OCI-LY7 (cell line): ENCODE data around the gene MYH6. TPM values are rescaled to one million over a fixed set of nuclear protein-coding genes. Genes with fewer than 3 reads are reported as not detected.

Experiments
- BruUV-seq: library from RNA; stranded (reverse); fragments of 400-500 nt; replicated peaks from 2 replicates; lab custom pipeline; 2021; lab: Mats Ljungman, UMichigan
- CTCF ChIA-PET: fragments of 300-600 bp; sonication (Branson Sonifier 250); formaldehyde crosslinking; loops from one replicate; lab custom pipeline; 2022; ENCODE audit warnings: antibody characterized with exemption; ENCODE audit not compliant: unreplicated experiment; lab: Charles Lee
- POLR2A ChIA-PET: fragments of 300-600 bp; sonication (Branson Sonifier 250); formaldehyde crosslinking; loops from one replicate; lab custom pipeline; 2022; ENCODE audit warnings: antibody characterized with exemption; lab: Charles Lee
- DNase-seq: peaks from one replicate; pipeline ENCODE4 v3.0.0-alpha.2; 2015; ENCODE audit warnings: low spot score
- H2AFZ ChIP-seq: fragments of 200-600 bp; sonication (generic), shearing (Covaris generic); 2 replicates; pipeline ENCODE4 v1.6.1; 2014; ENCODE audit warnings: mild to moderate bottlenecking, antibody characterized with exemption, low read length, moderate library complexity
- H3K27ac ChIP-seq: fragments of 200-600 bp; sonication (generic); 2 replicates; pipeline ENCODE4 v1.5.1; 2014; ENCODE audit warnings: mixed run types, low read depth, mild to moderate bottlenecking, moderate library complexity, low read length, inconsistent platforms; ENCODE audit not compliant: poor library complexity, severe bottlenecking
- H3K36me3 ChIP-seq: fragments of 200-600 bp; sonication (generic); 2 replicates; pipeline ENCODE4 v1.6.1; 2014; ENCODE audit warnings: mild to moderate bottlenecking, antibody characterized with exemption, low read length, moderate library complexity, mixed read lengths; ENCODE audit not compliant: insufficient read depth
- H3K4me1 ChIP-seq: fragments of 200-600 bp; sonication (generic); 2 replicates; pipeline ENCODE4 v1.5.1; 2014; ENCODE audit warnings: mild to moderate bottlenecking, low read length; ENCODE audit not compliant: insufficient read depth, poor library complexity, severe bottlenecking
- H3K4me2 ChIP-seq: fragments of 200-600 bp; sonication (generic); 2 replicates; pipeline ENCODE4 v1.6.1; 2014; ENCODE audit warnings: mild to moderate bottlenecking, low read length
- H3K4me3 ChIP-seq: fragments of 200-600 bp; sonication (generic); 2 replicates; pipeline ENCODE4 v1.5.1; 2014; ENCODE audit warnings: mild to moderate bottlenecking, low read depth, low read length; ENCODE audit not compliant: poor library complexity, severe bottlenecking
- H3K79me2 ChIP-seq: fragments of 200-600 bp; sonication (generic); 2 replicates; pipeline ENCODE4 v1.6.1; 2016; ENCODE audit warnings: low read depth, mild to moderate bottlenecking, low read length, moderate library complexity, mixed read lengths; ENCODE audit not compliant: insufficient read depth
- H3K9me2 ChIP-seq: fragments of 200-600 bp; sonication (generic); 2 replicates; pipeline ENCODE4 v1.6.1; 2016; ENCODE audit warnings: mild to moderate bottlenecking, low read length, mixed read lengths; ENCODE audit not compliant: insufficient read depth
- H3K9me3 ChIP-seq: fragments of 200-600 bp; sonication (generic); 2 replicates; pipeline ENCODE4 v1.6.1; 2014; ENCODE audit warnings: mild to moderate bottlenecking, mixed run types, low read length, mixed read lengths
- H4K20me1 ChIP-seq: fragments of 200-600 bp; sonication (generic); 2 replicates; pipeline ENCODE4 v1.6.1; 2014; ENCODE audit warnings: mild to moderate bottlenecking, antibody characterized with exemption, low read length, moderate library complexity, mixed read lengths; ENCODE audit not compliant: insufficient read depth
- EZH2phosphoT487 ChIP-seq: fragments of 200-600 bp; sonication (generic); IDR thresholded peaks from 2 replicates; pipeline ENCODE4 v1.6.1; 2018; ENCODE audit warnings: low read depth, borderline replicate concordance, mild to moderate bottlenecking, mixed run types, antibody characterized with exemption, low read length, moderate library complexity, mixed read lengths
- intact Hi-C: fragments of 100-400 bp; cut with micrococcal nuclease; formaldehyde crosslinking; loops from one replicate; pipeline ENCODE4 v1.10.0; 2022; ENCODE audit not compliant: unreplicated experiment
- total RNA-seq, 2 experiments: library from RNA; depleted of rRNA in 1 of 2; stranded (reverse); fragments of >200 nt in 1 of 2; shearing (Covaris generic) in 1 of 2; gene quantifications; 2 replicates each; pipeline ENCODE4 v1.2.3, GENCODE V29; 2014 to 2022
- TF ChIP-seq, protein P1 (sequence below): fragments of 200-600 bp; sonication (generic); conservative IDR thresholded peaks from 2 replicates; pipeline ENCODE4 v1.5.1; 2014; ENCODE audit warnings: mild to moderate bottlenecking, antibody characterized with exemption, low read length, moderate library complexity, mixed read lengths

MYH6 gene
- total RNA-seq, 2 experiments from 2014 or later = not detected

DNA sequence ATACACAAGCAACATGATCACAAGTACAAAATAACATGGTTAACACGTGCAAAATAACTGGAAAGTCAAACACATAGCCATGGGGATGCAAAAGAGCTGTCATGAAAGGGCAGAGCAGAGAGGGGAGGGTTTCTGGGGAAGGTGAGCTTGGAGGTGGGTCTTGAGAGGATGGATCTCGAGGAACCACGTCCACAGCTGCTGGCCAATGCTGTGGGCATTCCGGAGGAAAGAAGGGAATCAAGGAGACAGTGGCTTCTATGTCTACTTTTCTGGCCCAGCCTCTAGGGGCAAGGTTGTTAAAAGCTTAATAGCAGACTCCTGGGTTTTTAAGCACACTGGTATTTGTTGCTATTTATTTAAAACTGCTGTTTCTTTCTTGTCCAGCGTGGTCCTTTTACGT is 35.8 kb upstream of the MYH6 start:
- CTCF ChIA-PET = no interaction called here
- H4K20me1 ChIP-seq = no peaks in the 10 kb centered on the region
- no peak for DNase-seq
- H3K4me2 ChIP-seq = no peak overlapping the region
- H3K4me3 ChIP-seq = no peak overlapping the region
- no peaks in the 10 kb centered on the region for H3K9me2 ChIP-seq
- H3K9me3 ChIP-seq = no peaks in the 10 kb centered on the region
- H3K79me2 ChIP-seq = no peaks in the 10 kb centered on the region
- no TSS peak for BruUV-seq
- H3K4me1 ChIP-seq = no peaks in the 10 kb centered on the region
- POLR2A ChIA-PET = interaction anchor here (0.6 to 0.8 kb wide), 2 partner anchors 8 to 81 kb away, joined by 3 read pairs; partner anchors contain the start of gene MYH7
- H3K27ac ChIP-seq = no peak overlapping the region
- H2AFZ ChIP-seq = no peak overlapping the region
- intact Hi-C loops = no loop called here
- no peak for TF ChIP-seq EZH2phosphoT487
- TF ChIP-seq, protein P1, sequence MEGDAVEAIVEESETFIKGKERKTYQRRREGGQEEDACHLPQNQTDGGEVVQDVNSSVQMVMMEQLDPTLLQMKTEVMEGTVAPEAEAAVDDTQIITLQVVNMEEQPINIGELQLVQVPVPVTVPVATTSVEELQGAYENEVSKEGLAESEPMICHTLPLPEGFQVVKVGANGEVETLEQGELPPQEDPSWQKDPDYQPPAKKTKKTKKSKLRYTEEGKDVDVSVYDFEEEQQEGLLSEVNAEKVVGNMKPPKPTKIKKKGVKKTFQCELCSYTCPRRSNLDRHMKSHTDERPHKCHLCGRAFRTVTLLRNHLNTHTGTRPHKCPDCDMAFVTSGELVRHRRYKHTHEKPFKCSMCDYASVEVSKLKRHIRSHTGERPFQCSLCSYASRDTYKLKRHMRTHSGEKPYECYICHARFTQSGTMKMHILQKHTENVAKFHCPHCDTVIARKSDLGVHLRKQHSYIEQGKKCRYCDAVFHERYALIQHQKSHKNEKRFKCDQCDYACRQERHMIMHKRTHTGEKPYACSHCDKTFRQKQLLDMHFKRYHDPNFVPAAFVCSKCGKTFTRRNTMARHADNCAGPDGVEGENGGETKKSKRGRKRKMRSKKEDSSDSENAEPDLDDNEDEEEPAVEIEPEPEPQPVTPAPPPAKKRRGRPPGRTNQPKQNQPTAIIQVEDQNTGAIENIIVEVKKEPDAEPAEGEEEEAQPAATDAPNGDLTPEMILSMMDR = no peak
- H3K36me3 ChIP-seq = no peaks in the 10 kb centered on the region

DNA sequence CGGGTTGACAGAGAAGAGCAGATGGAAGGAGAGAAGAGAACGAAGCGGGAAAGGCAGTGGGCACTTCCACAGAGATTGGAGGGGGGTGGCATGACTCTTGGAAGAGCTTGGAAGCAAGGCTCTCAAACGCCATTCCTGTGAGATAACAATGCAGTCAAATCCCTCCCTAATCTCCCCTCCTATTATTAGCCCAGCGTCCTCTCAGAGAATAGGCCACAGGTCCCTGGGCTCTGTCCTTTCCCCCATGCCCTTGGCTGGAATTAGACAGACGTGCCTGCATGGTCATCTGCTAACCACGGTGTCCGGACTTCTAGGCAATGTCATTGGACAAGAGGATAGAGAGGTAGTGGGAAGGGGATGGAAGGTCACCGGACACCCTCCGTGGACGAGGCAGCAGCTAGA is 35.3 kb upstream of the MYH6 start:
- H3K4me2 ChIP-seq = no peak overlapping the region
- no peaks in the 10 kb centered on the region for H4K20me1 ChIP-seq
- no TSS peak for BruUV-seq
- ChIA-PET CTCF (no interaction called here), POLR2A (interaction anchor here (0.6 kb wide), 1 partner anchor 81 kb away, joined by 3 read pairs; no protein-coding TSS in a partner anchor)
- DNase-seq = no peak
- intact Hi-C loops = no loop called here
- H3K36me3 ChIP-seq = no peaks in the 10 kb centered on the region
- no peaks in the 10 kb centered on the region for H3K4me1 ChIP-seq
- H2AFZ ChIP-seq = no peak overlapping the region
- H3K27ac ChIP-seq = no peak overlapping the region
- H3K79me2 ChIP-seq = no peaks in the 10 kb centered on the region
- H3K9me3 ChIP-seq = no peaks in the 10 kb centered on the region
- H3K4me3 ChIP-seq = no peak overlapping the region
- TF ChIP-seq EZH2phosphoT487 = no peak
- TF ChIP-seq, protein P1 = no peak
- H3K9me2 ChIP-seq = no peaks in the 10 kb centered on the region

DNA sequence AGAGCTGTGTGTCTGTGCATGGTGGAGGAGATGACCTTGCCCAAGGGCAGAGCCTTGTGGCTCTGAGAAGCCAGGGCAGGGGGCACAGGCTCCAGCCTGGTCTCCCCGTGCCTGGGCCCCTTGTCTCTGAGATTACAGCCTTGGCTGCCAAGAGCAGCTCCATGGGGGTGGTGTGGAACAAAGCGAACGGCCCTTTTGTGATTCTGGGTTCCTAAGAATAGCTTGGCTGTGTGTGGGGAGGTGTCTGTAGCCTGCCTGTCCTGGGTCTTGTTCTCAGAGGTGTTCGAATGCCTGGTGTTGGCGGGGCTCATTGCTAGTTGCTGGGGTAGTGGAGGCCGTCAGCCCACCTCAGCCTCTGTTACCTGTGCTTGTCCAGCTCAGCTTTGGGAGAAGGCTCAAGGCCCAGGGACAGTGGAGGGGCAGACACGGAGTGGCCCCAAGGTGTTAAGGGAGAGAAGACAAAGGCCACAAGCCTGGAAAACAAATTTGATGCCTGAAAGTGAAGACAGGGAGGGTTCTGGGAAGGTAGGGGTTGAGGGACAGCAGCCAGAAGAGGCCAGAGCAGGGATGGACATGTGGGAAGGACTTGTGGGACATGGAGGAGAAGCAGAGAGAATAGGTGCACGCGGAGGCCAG is 34.8 kb upstream of the MYH6 start:
- TF ChIP-seq, protein P1 = no peak
- TF ChIP-seq EZH2phosphoT487 = no peak
- intact Hi-C loops = no loop called here
- H3K4me3 ChIP-seq = no peak overlapping the region
- no peak overlapping the region for H3K27ac ChIP-seq
- H3K4me1 ChIP-seq = no peaks in the 10 kb centered on the region
- ChIA-PET CTCF (no interaction called here), POLR2A (interaction anchor here (0.6 kb wide), 1 partner anchor 1887 kb away, joined by 3 read pairs; no protein-coding TSS in a partner anchor)
- no peak for DNase-seq
- no peak overlapping the region for H2AFZ ChIP-seq
- BruUV-seq = no TSS peak
- H3K9me2 ChIP-seq = no peaks in the 10 kb centered on the region
- no peak overlapping the region for H3K4me2 ChIP-seq
- no peaks in the 10 kb centered on the region for H3K79me2 ChIP-seq
- no peaks in the 10 kb centered on the region for H4K20me1 ChIP-seq
- H3K36me3 ChIP-seq = no peaks in the 10 kb centered on the region
- no peaks in the 10 kb centered on the region for H3K9me3 ChIP-seq
